HL-60/S4 treated with phorbol 12-myristate 13-acetate at 8.2 ng/mL for 4 days and 3 days (cell line): ENCODE data around the gene LRRC23.
"Not testable (repeated sequence)": the region's sequence is repeated elsewhere in the genome, so short reads cannot be mapped to it uniquely, and the experiment has no call there.

Source experiments
- in situ Hi-C: fragments of 300-500 bp; cut with MboI; formaldehyde crosslinking; loops from 2 replicates; pipeline ENCODE4 v1.15.0; 2022; ENCODE audit warnings: low sequenced_read_pairs

The LRRC23 gene

DNA sequence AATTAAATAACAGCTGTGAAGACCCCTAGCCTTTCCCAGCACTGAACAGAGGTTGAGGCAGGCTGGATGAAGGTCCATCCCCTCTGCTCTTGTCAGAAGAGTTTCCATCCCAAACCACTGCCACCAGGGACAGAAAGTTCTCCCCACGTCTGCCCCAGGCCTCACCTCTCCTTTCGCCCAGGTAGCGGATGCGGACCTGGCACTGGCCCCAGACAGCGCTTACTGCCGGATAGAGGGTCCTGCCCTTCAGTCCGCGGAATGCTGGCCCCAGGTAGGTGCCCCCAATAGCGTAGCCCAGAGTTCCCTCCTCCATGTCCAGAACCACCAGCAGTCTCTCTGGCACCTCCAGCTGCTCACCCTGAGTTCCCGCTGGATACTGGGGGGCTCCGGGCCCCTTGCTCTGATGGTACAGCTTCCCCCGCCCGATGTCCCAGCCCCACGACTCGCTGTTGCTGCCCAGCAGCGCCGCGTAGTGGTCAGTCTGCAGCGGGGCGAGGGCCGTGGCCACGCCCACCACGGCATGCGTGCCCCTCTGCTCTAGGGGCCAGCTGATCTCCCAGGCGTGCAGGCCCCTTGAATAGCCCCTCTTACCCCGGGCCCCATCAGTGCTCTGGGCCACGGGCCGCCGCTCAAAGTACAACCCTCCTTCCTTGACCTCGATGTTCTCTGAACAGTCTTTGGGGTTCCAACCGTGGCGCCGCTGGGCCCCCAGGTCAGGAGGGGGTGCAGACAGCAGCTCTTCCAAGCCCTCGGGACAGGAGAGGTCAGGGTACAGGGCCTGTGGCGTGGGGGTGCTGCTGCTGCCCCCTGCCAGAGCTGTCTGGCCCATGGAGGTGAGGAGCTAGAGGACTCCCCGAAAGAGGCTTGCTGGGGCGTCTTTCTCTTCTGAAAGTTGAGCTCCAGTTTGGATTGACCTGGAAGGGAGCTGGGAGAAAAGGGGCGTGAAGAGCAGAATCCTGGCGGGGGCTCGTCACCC is 32.3 kb upstream of the LRRC23 start:
- in situ Hi-C loops = no loop called here

GRCh38 chr12:6873094-6874014 is 31.3 kb upstream of the LRRC23 start, which contains the start of gene SPSB2:
TSS of gene SPSB2 (minus strand) at chr12:6873303. CDS start at chr12:6872901, 402 bp downstream.
- in situ Hi-C loops = no loop called here

DNA sequence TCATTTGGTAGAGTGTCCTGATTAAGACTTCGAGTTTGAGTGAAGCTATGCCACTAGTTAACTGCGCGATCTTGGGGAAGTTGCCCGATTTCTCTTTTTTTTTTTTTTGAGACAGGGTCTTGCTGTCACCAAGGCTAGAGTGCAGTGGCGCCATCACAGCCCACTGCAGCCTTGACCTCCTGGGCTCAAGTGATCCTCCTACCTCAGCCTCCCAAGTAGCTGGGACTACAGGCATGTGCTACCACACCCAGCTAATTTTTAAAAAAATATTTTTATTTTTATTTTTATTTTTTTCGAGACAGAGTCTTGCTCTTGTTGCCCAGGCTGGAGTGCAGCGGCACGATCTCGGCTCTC is 30.6 kb upstream of the LRRC23 start:
- in situ Hi-C loops = not testable (repeated sequence)

DNA sequence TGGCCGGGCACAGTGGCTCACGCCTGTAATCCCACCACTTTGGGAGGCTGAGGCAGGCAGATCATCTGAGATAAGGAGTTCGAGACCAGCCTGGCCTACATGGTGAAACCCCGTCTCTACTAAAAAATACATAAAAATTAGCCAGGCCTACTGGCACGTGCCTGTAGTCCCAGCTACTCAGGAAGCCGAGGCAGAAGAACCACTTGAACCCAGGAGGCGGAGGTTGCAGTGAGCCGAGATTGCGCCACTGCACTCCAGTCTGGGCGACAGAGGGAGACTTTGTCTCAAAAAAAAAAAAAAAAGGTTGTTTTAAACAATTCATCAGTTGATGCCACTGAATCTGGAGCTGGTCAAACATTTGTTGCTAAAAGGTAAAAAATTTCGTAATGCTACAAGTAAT is 24.8 kb upstream of the LRRC23 start:
- in situ Hi-C loops = not testable (repeated sequence)

DNA sequence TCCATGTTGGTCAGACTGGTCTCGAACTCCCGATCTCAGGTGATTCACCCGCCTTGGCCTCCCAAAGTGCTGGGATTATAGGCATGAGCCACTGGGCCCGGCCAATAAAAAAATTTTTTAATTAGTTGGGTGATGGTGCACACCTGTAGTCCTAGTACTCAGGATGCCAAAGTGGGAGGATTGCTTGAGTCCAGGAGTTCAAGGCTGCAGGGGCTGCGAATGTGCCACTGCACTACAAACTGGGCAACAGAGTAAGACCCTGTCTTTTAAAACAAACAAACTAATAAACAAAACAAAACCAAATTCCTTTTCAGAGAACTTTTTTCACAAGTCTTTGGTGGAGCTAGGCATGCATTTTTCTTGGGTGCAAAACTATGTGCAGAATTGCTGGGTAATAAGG is 21.4 kb upstream of the LRRC23 start:
- in situ Hi-C loops = no loop called here

- in situ Hi-C loops = no loop called here
Measured at GRCh38 chr12:6883683-6884082, 20.9 kb upstream of the LRRC23 start.

DNA sequence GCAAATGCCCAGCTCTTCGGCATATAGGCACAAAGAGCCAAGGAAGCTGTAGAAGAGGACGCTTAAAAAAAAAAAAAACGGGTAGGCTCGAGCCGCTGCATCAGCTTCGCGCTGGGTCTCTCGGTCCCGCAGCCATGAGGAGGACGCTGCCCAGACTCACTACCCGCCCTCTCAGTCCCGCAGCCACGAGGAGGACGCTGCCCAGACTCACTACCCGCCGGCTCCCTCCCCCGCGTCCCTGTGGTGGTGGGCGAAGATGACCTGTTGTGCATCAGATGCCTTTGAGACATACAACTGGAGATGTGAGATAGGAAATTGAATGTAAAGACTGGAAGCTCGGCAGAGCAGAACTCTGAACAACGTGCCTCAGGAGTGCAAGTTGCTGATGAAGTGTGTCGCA is 20.1 kb upstream of the LRRC23 start:
- in situ Hi-C loops = no loop called here

- in situ Hi-C loops = not testable (repeated sequence)
Measured at GRCh38 chr12:6886206-6886999, 18.2 kb upstream of the LRRC23 start.

DNA sequence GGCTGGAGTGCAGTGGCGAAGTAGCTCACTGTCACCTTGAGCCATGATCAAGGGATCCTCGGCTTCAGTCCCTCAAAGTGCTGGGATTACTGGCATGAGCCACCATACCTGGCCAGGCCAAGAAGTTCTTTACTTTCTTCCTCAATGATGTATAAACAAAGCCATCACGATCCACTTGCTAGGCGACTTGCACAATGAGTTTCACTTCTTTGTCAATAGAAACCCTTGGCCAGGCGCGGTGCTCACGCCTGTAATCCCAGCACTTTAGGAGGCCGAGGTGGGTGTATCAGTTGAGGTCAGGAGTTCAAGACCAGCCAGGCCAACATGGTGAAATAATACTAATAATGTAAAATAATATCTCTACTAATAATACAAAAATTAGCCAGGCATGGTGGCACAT is 17.2 kb upstream of the LRRC23 start:
- in situ Hi-C loops = no loop called here

DNA sequence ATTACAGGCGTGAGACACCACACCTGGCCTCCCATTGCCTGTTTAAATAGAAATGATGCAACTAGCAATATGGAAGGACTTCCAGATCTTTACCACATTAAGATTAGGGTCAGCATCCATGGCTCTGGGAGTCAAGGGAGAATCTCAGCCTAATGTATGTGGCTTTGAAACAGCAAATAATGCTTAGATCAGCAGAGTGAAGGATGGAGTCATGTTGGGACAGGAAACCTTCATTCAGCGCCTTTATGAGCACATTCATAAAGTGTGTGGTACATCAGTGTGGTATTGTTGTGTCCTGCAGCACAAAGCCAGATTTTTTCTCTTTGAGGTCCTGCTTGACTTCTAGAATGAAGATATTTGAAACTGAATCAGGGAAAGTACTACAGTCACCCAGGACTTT is 16.3 kb upstream of the LRRC23 start:
- in situ Hi-C loops = no loop called here

GRCh38 chr12:6888794-6889193 is 15.8 kb upstream of the LRRC23 start:
- in situ Hi-C loops = not testable (repeated sequence)

- in situ Hi-C loops = not testable (repeated sequence)
Measured at GRCh38 chr12:6889775-6890573, 14.6 kb upstream of the LRRC23 start.

- in situ Hi-C loops = no loop called here
Measured at GRCh38 chr12:6890789-6891645, 13.6 kb upstream of the LRRC23 start.

- in situ Hi-C loops = no loop called here
Measured at GRCh38 chr12:6891646-6892001, 13.0 kb upstream of the LRRC23 start.

GRCh38 chr12:6892683-6893082 is 11.9 kb upstream of the LRRC23 start:
- in situ Hi-C loops = not testable (repeated sequence)

DNA sequence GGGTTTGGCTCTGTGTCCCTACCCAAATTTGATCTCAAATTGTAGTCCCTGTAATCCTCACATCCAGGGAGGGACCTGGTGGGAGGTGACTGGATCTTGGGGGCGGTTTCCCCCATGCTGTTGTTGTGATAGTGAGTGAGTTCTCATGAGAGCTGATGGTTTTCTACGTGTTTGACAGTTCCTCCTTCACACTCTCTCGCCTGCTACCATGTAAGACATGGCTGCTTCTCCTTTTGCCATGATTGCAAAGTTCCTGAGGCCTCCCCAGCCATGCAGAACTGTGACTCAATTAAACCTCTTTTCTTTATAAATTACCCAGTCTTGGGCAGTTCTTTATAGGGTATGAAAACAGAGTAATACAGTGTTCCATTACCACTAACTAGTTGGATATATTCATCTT is 10.3 kb upstream of the LRRC23 start:
- in situ Hi-C loops = no loop called here

DNA sequence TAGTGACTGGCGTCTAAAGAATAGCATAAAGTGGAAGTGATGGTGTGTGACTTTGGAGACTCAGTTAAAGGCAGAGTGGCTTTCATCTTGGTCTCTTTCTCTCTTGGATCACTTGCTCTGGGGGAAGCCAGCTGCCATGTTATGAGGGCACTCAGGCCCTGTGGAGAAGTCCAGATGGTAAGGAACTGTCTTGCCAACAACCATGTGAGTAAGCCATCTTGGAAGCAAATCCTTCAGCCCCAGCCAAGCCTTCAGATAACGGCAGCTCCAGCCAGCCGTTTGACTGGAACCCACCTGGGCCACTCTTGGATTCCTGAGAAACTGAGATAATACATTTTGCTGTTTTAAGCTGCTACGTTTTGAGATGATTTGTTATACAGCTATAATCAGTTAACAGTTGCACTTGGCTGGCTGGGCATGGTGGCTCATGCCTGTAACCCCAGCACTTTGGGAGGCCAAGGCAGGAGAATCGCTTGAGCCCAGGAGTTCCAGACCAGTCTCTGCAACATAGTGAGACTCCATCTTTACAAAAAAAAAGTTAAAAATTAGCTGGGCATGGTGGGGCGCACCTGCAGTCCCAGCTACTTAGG is 7.7 kb upstream of the LRRC23 start:
- in situ Hi-C loops = no loop called here

GRCh38 chr12:6899427-6899826 is 5.2 kb upstream of the LRRC23 start:
- in situ Hi-C loops = no loop called here
